A549 (cell line): ENCODE measurements around the gene SPTB. TPM values are rescaled to one million over a fixed set of nuclear protein-coding genes. Genes with fewer than 3 reads are reported as not detected.

Experiments used
- ATAC-seq, 2 experiments: fragments of 200-7000 bp in 1 of 2; fragments of >200 bp in 1 of 2; cut with Nextera tagmentation in 1 of 2; cut with Tn5 transposase in 1 of 2; 3 replicates each; pipeline versions ENCODE4 v1.8.0 to v1.9.1; 2018 to 2020; ENCODE audit warnings: mild to moderate bottlenecking in 1 of 2, moderate library complexity in 1 of 2
- CTCF ChIA-PET: fragments of 300-600 bp; sonication (Branson Sonifier 250); formaldehyde crosslinking; extraction: SDS; loops from one replicate; lab custom pipeline; 2021; ENCODE audit warnings: antibody characterized with exemption, inconsistent platforms; lab: Yijun Ruan, JAX
- POLR2A ChIA-PET: fragments of 350-600 bp; formaldehyde crosslinking; extraction: SDS; loops from one replicate; lab custom pipeline; 2021; ENCODE audit warnings: antibody characterized with exemption, inconsistent platforms; lab: Yijun Ruan, JAX
- DNase-seq, 2 experiments: peaks; one replicate each; pipeline versions ENCODE4 v3.0.0 to v3.0.0-alpha.2; 2011 to 2016; ENCODE audit warnings: low read depth in 1 of 2, low spot score in 1 of 2
- FAIRE-seq: peaks from 2 replicates; lab custom pipeline; 2011; peaks lifted over from hg19 to GRCh38; lab: Jason Lieb, UNC
- H3K27ac ChIP-seq, 2 experiments: fragments of >200 bp; sonication (Bioruptor Twin); formaldehyde crosslinking; 3 replicates each; pipeline ENCODE4 v1.5.1; 2016 to 2017
- H3K4me1 ChIP-seq: fragments of >200 bp; sonication (Bioruptor Twin); formaldehyde crosslinking; 3 replicates; pipeline ENCODE4 v1.6.1; 2016
- H3K4me2 ChIP-seq: fragments of >200 bp; sonication (Bioruptor Twin); formaldehyde crosslinking; 3 replicates; pipeline ENCODE4 v1.6.1; 2016
- H3K4me3 ChIP-seq: fragments of >200 bp; sonication (Bioruptor Twin); formaldehyde crosslinking; 3 replicates; pipeline ENCODE4 v1.5.1; 2016
- H3K9me3 ChIP-seq: fragments of >200 bp; sonication (Bioruptor Twin); formaldehyde crosslinking; 3 replicates; pipeline ENCODE4 v1.6.1; 2016
- CBX2 ChIP-seq: fragments of 200-600 bp; sonication (generic); IDR thresholded peaks from 2 replicates; pipeline ENCODE4 v1.6.1; 2016; ENCODE audit warnings: low read depth, mild to moderate bottlenecking, borderline replicate concordance
- CEBPB ChIP-seq, 2 experiments: fragments of >200 bp in 1 of 2; sonication (Bioruptor Twin) in 1 of 2; formaldehyde crosslinking in 1 of 2; IDR thresholded peaks; 2 replicates each; pipeline ENCODE4 v1.6.1; 2012 to 2016
- CHD4 ChIP-seq: fragments of 200-600 bp; sonication (generic); IDR thresholded peaks from 2 replicates; pipeline ENCODE4 v1.6.1; 2016; ENCODE audit warnings: antibody characterized with exemption, mild to moderate bottlenecking, borderline replicate concordance
- EHMT2 ChIP-seq: fragments of 200-600 bp; sonication (generic); IDR thresholded peaks from 2 replicates; pipeline ENCODE4 v1.6.1; 2016; ENCODE audit warnings: antibody characterized with exemption, low read depth, mild to moderate bottlenecking, moderate library complexity
- ELK1 ChIP-seq: fragments of 150-350 bp; IDR thresholded peaks from 2 replicates; pipeline ENCODE4 v1.6.1; 2014; ENCODE audit warnings: low read depth, mild to moderate bottlenecking, low read length
- EP300 ChIP-seq, 2 experiments: fragments of >200 bp; sonication (Bioruptor Twin); formaldehyde crosslinking; IDR thresholded peaks; 2 replicates in 1 of 2; 3 replicates in 1 of 2; pipeline ENCODE4 v1.6.1; 2016 to 2017
- ESRRA ChIP-seq: fragments of 150-350 bp; IDR thresholded peaks from 2 replicates; pipeline ENCODE4 v1.6.1; 2014; ENCODE audit warnings: mild to moderate bottlenecking, low read length, borderline replicate concordance
- FOSB ChIP-seq: fragments of 250-450 bp; sonication (Bioruptor Pico); IDR thresholded peaks from 2 replicates; pipeline ENCODE4 v1.5.0; 2020; ENCODE audit warnings: mild to moderate bottlenecking, moderate library complexity
- FOXS1 ChIP-seq: fragments of 250-450 bp; sonication (Bioruptor Pico); IDR thresholded peaks from 2 replicates; pipeline ENCODE4 v1.5.0; 2020; ENCODE audit warnings: mild to moderate bottlenecking, moderate library complexity
- HEYL ChIP-seq: fragments of 250-450 bp; sonication (Bioruptor Pico); IDR thresholded peaks from 2 replicates; pipeline ENCODE4 v1.8.0; 2021; ENCODE audit warnings: mild to moderate bottlenecking, moderate library complexity
- HMGXB4 ChIP-seq: fragments of 250-450 bp; sonication (Bioruptor Pico); IDR thresholded peaks from 2 replicates; pipeline ENCODE4 v1.5.0; 2021; ENCODE audit warnings: mild to moderate bottlenecking, moderate library complexity, borderline replicate concordance
- HOXA7 ChIP-seq: fragments of 250-450 bp; sonication (Bioruptor Pico); IDR thresholded peaks from 2 replicates; pipeline ENCODE4 v1.5.0; 2020; ENCODE audit warnings: mild to moderate bottlenecking, moderate library complexity
- HOXB13 ChIP-seq: fragments of 250-450 bp; sonication (Bioruptor Pico); IDR thresholded peaks from 2 replicates; pipeline ENCODE4 v1.5.0; 2020; ENCODE audit warnings: low read depth, mild to moderate bottlenecking, moderate library complexity
- JUN ChIP-seq, 2 experiments: fragments of >200 bp; sonication (Bioruptor Twin); formaldehyde crosslinking; IDR thresholded peaks; 2 replicates in 1 of 2; 3 replicates in 1 of 2; pipeline ENCODE4 v1.6.1; 2016 to 2017
- JUNB ChIP-seq: fragments of >200 bp; sonication (Bioruptor Twin); formaldehyde crosslinking; IDR thresholded peaks from 2 replicates; pipeline ENCODE4 v1.6.1; 2016
- MAFK ChIP-seq: fragments of 450-650 bp; IDR thresholded peaks from 2 replicates; pipeline ENCODE4 v1.6.1; 2014; ENCODE audit not compliant: partially characterized antibody
- MYC ChIP-seq: IDR thresholded peaks from 2 replicates; pipeline ENCODE4 v1.6.1; 2012; ENCODE audit warnings: mild to moderate bottlenecking, inconsistent platforms, low read length, improper control_type of control experiment, borderline replicate concordance
- NFE2L2 ChIP-seq: fragments of 150-350 bp; conservative IDR thresholded peaks from 2 replicates; pipeline ENCODE4 v1.6.1; 2014; ENCODE audit warnings: low read length
- NPAS2 ChIP-seq: fragments of 250-450 bp; sonication (Bioruptor Pico); IDR thresholded peaks from 2 replicates; pipeline ENCODE4 v1.8.0; 2022; ENCODE audit warnings: mild to moderate bottlenecking, moderate library complexity, borderline replicate concordance
- POLR2A ChIP-seq: IDR thresholded peaks from 2 replicates; pipeline ENCODE4 v1.6.1; 2012; ENCODE audit warnings: mild to moderate bottlenecking, low read length
- POLR2AphosphoS2 ChIP-seq: conservative IDR thresholded peaks from 2 replicates; pipeline ENCODE4 v1.6.1; 2012; ENCODE audit warnings: low read length, improper control_type of control experiment, inconsistent platforms
- RARB ChIP-seq: fragments of 250-450 bp; sonication (Bioruptor Pico); IDR thresholded peaks from 2 replicates; pipeline ENCODE4 v1.8.0; 2021; ENCODE audit warnings: mild to moderate bottlenecking, moderate library complexity
- RCOR1 ChIP-seq: fragments of 150-350 bp; IDR thresholded peaks from 2 replicates; pipeline ENCODE4 v1.6.1; 2014; ENCODE audit warnings: antibody characterized with exemption, low read length, low read depth
- REST ChIP-seq: fragments of 200-600 bp; sonication (generic); IDR thresholded peaks from 2 replicates; pipeline ENCODE4 v1.6.1; 2016; ENCODE audit warnings: antibody characterized with exemption, mild to moderate bottlenecking, moderate library complexity
- RFX5 ChIP-seq: fragments of 450-650 bp; IDR thresholded peaks from 2 replicates; pipeline ENCODE4 v1.7.1; 2014; ENCODE audit warnings: antibody characterized with exemption, mild to moderate bottlenecking, moderate library complexity
- SMC3 ChIP-seq: fragments of >200 bp; sonication (Bioruptor Twin); formaldehyde crosslinking; IDR thresholded peaks from 3 replicates; pipeline ENCODE4 v1.6.1; 2018; ENCODE audit warnings: inconsistent platforms
- TFCP2L1 ChIP-seq: fragments of 250-450 bp; sonication (Bioruptor Pico); IDR thresholded peaks from 2 replicates; pipeline ENCODE4 v1.5.0; 2021; ENCODE audit warnings: mild to moderate bottlenecking
- ZFP36 ChIP-seq: fragments of 450-650 bp; IDR thresholded peaks from 2 replicates; pipeline ENCODE4 v1.6.1; 2014; ENCODE audit warnings: borderline replicate concordance; ENCODE audit not compliant: partially characterized antibody
- ZNF302 ChIP-seq: fragments of 250-450 bp; sonication (Bioruptor Pico); IDR thresholded peaks from 2 replicates; pipeline ENCODE4 v1.9.0; 2021; ENCODE audit warnings: inconsistent platforms, mild to moderate bottlenecking, moderate library complexity
- ZSCAN20 ChIP-seq: fragments of 250-450 bp; sonication (Bioruptor Pico); IDR thresholded peaks from 2 replicates; pipeline ENCODE4 v1.8.0; 2022; ENCODE audit warnings: mild to moderate bottlenecking, moderate library complexity
- WGBS: methylation state at CpG from one replicate; pipeline ENCODE4 v1.1.6; 2017; ENCODE audit errors: missing lambda C conversion rate; 5-methylcytosine and 5-hydroxymethylcytosine counted together
- polyA plus RNA-seq, 4 experiments: library from polyadenylated mRNA; depleted of rRNA in 3 of 4; stranded (reverse); fragments of >200 nt; fragmentation: RNase III in 1 of 4; extraction: RNeasy Plus Mini Kit Qiagen cat#74134 plus additional on column Dnase treatment in 1 of 4; gene quantifications; 2 replicates in 3 of 4; 3 replicates in 1 of 4; pipeline ENCODE4 v1.2.3, GENCODE V29; 2011 to 2017
- TF ChIP-seq, protein P1 (sequence below): fragments of >200 bp; sonication (Bioruptor Twin); formaldehyde crosslinking; IDR thresholded peaks from 2 replicates; pipeline ENCODE4 v1.6.1; 2016
- TF ChIP-seq, protein P2 (sequence below): fragments of 250-450 bp; sonication (Bioruptor Pico); IDR thresholded peaks from 2 replicates; pipeline ENCODE4 v1.5.0; 2020; ENCODE audit warnings: low read depth, mild to moderate bottlenecking, moderate library complexity
- TF ChIP-seq, protein P3 (sequence below): IDR thresholded peaks from 2 replicates; pipeline ENCODE4 v1.6.1; 2012

The SPTB gene
- polyA plus RNA-seq, 2 of the 4 experiments (the other 2 are of a cell fraction): 0.27 to 2.1 TPM

DNA sequence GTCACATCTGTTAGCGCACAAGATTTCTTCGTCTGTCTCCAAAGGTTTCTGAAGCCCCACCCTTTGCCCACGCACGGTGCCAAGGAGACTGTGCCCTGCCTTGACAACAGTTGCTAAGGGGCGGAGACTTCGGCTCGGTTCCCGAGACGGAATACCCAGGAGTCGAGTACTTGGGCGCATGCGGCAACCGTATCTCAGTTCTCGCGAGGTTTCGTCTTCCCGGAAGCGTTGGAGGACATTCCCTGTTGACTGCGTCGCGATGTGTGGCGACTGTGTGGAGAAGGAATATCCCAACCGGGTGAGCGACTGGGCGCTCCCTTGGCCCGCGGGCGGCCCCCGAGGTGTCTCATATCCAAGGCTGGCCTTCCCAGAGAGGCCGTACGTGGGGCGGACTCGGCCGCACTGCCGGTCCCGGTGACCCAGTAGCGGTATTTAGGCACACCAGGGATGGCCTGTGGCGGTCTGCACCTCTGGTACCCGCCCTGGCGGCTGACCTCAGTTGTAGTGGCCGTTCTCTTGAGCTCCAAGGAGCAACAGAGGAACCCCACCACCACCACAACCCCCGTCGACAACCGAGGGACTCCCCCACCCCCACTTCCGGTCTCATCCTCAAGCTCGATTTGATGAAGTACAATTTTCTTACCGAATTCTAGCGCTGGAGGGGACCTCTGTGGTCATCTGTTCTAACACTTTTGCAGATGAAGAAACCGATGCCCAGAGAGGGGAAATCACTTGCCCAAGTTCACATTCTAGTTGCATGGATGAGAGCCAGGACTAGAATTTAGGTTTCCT, 34.7 kb upstream of the SPTB start, which contains the start of gene CHURC1:
Gene CHURC1, plus strand, starts transcription at position 219 of the 792 bp plus-strand sequence. Its CDS starts 41 bp downstream, at position 260.
- Histone ChIP-seq H3K4me1 (peaks cover 30% of the 10 kb centered on the region), H3K27ac (peak within 1 kb of the TSS; percentile 89 to 99), H3K4me2 (peak within 1 kb of the TSS; percentile 82), H3K9me3 (no peaks in the 10 kb centered on the region), H3K4me3 (peak within 1 kb of the TSS; percentile 98)
- ChIA-PET CTCF (interaction anchor here (0.9 to 2.0 kb wide), 9 partner anchors 10 to 244 kb away, joined by 3 to 7 read pairs (median 3); no protein-coding TSS in a partner anchor), POLR2A (interaction anchor here (0.6 to 1.2 kb wide), 10 partner anchors 10 to 526 kb away, joined by 3 to 10 read pairs (median 4); partner anchors contain the start of genes FNTB and MTHFD1)
- WGBS: 1% methylated on average over 36 of the region's 49 CpGs
- FAIRE-seq (peak; percentile 96), DNase-seq (peak; percentile 92 to 99), ATAC-seq (peak; percentile 97 to 99)
- TF ChIP-seq TFCP2L1 (CRISPR knock-in tag) (no peak), FOXS1 (CRISPR knock-in tag) (no peak), EP300 (IDR thresholded peaks at IDR 0.05) (no peak), MAFK (no peak), RARB (CRISPR knock-in tag) (no peak), CHD4 (no peak), ELK1 (no peak), POLR2A (peak; percentile 89), ESRRA (no peak), MYC (no peak), ZSCAN20 (CRISPR knock-in tag) (no peak), RCOR1 (no peak), POLR2AphosphoS2 (no peak), NFE2L2 (no peak), HEYL (CRISPR knock-in tag) (no peak), HMGXB4 (CRISPR knock-in tag) (no peak), HOXA7 (CRISPR knock-in tag) (no peak), FOSB (CRISPR knock-in tag) (no peak), CBX2 (no peak), ZNF302 (CRISPR knock-in tag) (no peak), HOXB13 (CRISPR knock-in tag) (no peak), SMC3 (no peak), EHMT2 (no peak), NPAS2 (CRISPR knock-in tag) (no peak), JUN (IDR thresholded peaks at IDR 0.05) (peak; percentile 65 to 88; a peak in 3 of 5 replicates), REST (peak; percentile 80), JUNB (no peak), RFX5 (no peak), ZFP36 (no peak), CEBPB (IDR thresholded peaks at IDR 0.05) (no peak)
- TF ChIP-seq, protein P1, sequence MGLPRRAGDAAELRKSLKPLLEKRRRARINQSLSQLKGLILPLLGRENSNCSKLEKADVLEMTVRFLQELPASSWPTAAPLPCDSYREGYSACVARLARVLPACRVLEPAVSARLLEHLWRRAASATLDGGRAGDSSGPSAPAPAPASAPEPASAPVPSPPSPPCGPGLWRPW: no peak
- TF ChIP-seq, protein P2, sequence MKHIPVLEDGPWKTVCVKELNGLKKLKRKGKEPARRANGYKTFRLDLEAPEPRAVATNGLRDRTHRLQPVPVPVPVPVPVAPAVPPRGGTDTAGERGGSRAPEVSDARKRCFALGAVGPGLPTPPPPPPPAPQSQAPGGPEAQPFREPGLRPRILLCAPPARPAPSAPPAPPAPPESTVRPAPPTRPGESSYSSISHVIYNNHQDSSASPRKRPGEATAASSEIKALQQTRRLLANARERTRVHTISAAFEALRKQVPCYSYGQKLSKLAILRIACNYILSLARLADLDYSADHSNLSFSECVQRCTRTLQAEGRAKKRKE (CRISPR knock-in tag): no peak
- TF ChIP-seq, protein P3, sequence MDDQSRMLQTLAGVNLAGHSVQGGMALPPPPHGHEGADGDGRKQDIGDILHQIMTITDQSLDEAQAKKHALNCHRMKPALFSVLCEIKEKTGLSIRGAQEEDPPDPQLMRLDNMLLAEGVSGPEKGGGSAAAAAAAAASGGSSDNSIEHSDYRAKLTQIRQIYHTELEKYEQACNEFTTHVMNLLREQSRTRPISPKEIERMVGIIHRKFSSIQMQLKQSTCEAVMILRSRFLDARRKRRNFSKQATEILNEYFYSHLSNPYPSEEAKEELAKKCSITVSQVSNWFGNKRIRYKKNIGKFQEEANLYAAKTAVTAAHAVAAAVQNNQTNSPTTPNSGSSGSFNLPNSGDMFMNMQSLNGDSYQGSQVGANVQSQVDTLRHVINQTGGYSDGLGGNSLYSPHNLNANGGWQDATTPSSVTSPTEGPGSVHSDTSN: no peak
